Calu3 (cell line): ENCODE data around the gene CTXND1. TPM values are rescaled to one million over a fixed set of nuclear protein-coding genes. Genes with fewer than 3 reads are reported as not detected.
A peak's percentile ranks its signal among the peaks of the same experiment; 100 is the strongest.

Experiments
- BruUV-seq: library from RNA; stranded (reverse); fragments of 400-500 nt; replicated peaks from 2 replicates; lab custom pipeline; 2021; lab: Mats Ljungman, UMichigan
- CTCF ChIA-PET: fragments of 300-600 bp; sonication (Branson Sonifier 250); formaldehyde crosslinking; loops from one replicate; lab custom pipeline; 2022; ENCODE audit warnings: antibody characterized with exemption; lab: Charles Lee
- DNase-seq: peaks from one replicate; pipeline ENCODE4 v3.0.0; 2022
- H3K27ac Mint-ChIP-seq: one replicate; pipeline ENCODE4 v1.8.0; 2022; ENCODE audit warnings: mixed read lengths; ENCODE audit not compliant: unreplicated experiment
- H3K27me3 Mint-ChIP-seq: one replicate; pipeline ENCODE4 v1.8.0; 2022; ENCODE audit warnings: mixed read lengths; ENCODE audit not compliant: unreplicated experiment
- H3K36me3 Mint-ChIP-seq: one replicate; pipeline ENCODE4 v1.8.0; 2022; ENCODE audit warnings: mild to moderate bottlenecking, moderate library complexity, mixed read lengths; ENCODE audit not compliant: insufficient read depth, unreplicated experiment
- H3K4me1 Mint-ChIP-seq: one replicate; pipeline ENCODE4 v1.8.0; 2022; ENCODE audit warnings: mild to moderate bottlenecking, low read depth, mixed read lengths; ENCODE audit not compliant: unreplicated experiment
- H3K4me3 Mint-ChIP-seq: one replicate; pipeline ENCODE4 v1.8.0; 2022; ENCODE audit warnings: mild to moderate bottlenecking, low read depth, moderate library complexity, mixed read lengths; ENCODE audit not compliant: unreplicated experiment
- H3K9me3 Mint-ChIP-seq: one replicate; pipeline ENCODE4 v1.8.0; 2022; ENCODE audit warnings: low read depth, mixed read lengths; ENCODE audit not compliant: unreplicated experiment
- CTCF ChIP-seq: fragments of 200-600 bp; IDR thresholded peaks from one replicate; pipeline ENCODE4 v1.8.0; 2022; ENCODE audit warnings: antibody characterized with exemption; ENCODE audit not compliant: unreplicated experiment
- intact Hi-C: fragments of 100-400 bp; cut with micrococcal nuclease; formaldehyde crosslinking; loops from one replicate; pipeline ENCODE4 v1.10.0; 2022; ENCODE audit not compliant: unreplicated experiment
- total RNA-seq: library from RNA; stranded (reverse); gene quantifications from 2 replicates; pipeline ENCODE4 v1.2.3, GENCODE V29; 2022

Gene CTXND1
- total RNA-seq, 1 experiment from 2014 or later: not detected

DNA sequence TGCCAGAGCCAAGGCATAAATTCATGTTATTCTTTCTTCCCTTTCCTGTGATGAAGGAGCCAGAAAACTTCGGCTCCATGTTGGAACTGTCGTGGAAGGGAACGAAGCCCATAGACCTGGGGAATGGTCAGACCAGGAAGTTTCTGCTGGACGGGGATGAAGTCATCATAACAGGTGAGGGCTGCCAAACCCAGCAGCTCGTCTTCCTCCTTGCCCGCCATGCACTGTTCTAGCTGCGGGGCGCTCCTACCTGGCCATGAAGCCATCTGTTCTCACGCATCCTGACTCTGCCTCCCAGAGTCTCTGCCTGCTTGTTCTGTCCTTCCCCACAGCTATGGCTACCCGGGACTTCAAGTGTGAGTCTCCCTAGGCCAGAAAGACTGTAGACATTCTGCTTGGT is 71.0 kb downstream of the CTXND1 start:
- H3K27ac Mint-ChIP-seq: no peak overlapping the region
- no peaks in the 10 kb centered on the region for H3K27me3 Mint-ChIP-seq
- CTCF ChIA-PET: no interaction called here
- no peak for TF ChIP-seq CTCF
- intact Hi-C loops: no loop called here
- H3K9me3 Mint-ChIP-seq: no peaks in the 10 kb centered on the region
- BruUV-seq: no TSS peak
- H3K4me3 Mint-ChIP-seq: no peak overlapping the region
- no peaks in the 10 kb centered on the region for H3K36me3 Mint-ChIP-seq
- H3K4me1 Mint-ChIP-seq: no peaks in the 10 kb centered on the region
- DNase-seq: no peak

GRCh38 chr15:80180468-80180867 is 71.5 kb downstream of the CTXND1 start:
- Mint-ChIP-seq H3K36me3 (no peaks in the 10 kb centered on the region), H3K4me3 (no peak overlapping the region), H3K9me3 (no peaks in the 10 kb centered on the region), H3K27me3 (no peaks in the 10 kb centered on the region), H3K27ac (no peak overlapping the region), H3K4me1 (no peaks in the 10 kb centered on the region)
- no peak for DNase-seq
- CTCF ChIA-PET: no interaction called here
- no TSS peak for BruUV-seq
- no peak for TF ChIP-seq CTCF
- intact Hi-C loops: no loop called here

- intact Hi-C loops: loop anchor here (5.0 to 10.0 kb wide), 3 partner anchors 285 to 835 kb away; partner anchors contain the start of gene MTHFS
- no peak overlapping the region for H3K4me3 Mint-ChIP-seq
- no peaks in the 10 kb centered on the region for H3K4me1 Mint-ChIP-seq
- no peak for TF ChIP-seq CTCF
- no peak overlapping the region for H3K27ac Mint-ChIP-seq
- no TSS peak for BruUV-seq
- H3K9me3 Mint-ChIP-seq: no peaks in the 10 kb centered on the region
- DNase-seq: no peak
- CTCF ChIA-PET: no interaction called here
- H3K27me3 Mint-ChIP-seq: no peaks in the 10 kb centered on the region
- no peaks in the 10 kb centered on the region for H3K36me3 Mint-ChIP-seq
These were observed 72.1 kb downstream of the CTXND1 start for GRCh38 chr15:80179935-80180334.

GRCh38 chr15:80179025-80179759 is 72.8 kb downstream of the CTXND1 start:
- DNase-seq: peak; percentile 32
- BruUV-seq: no TSS peak
- Mint-ChIP-seq H3K9me3 (no peaks in the 10 kb centered on the region), H3K4me3 (no peak overlapping the region), H3K36me3 (no peaks in the 10 kb centered on the region), H3K4me1 (no peaks in the 10 kb centered on the region), H3K27me3 (no peaks in the 10 kb centered on the region), H3K27ac (no peak overlapping the region)
- intact Hi-C loops: loop anchor here (5.0 to 10.0 kb wide), 3 partner anchors 284 to 834 kb away; partner anchors contain the start of gene MTHFS
- no peak for TF ChIP-seq CTCF
- CTCF ChIA-PET: interaction anchor here (0.6 kb wide), 1 partner anchor 19 kb away, joined by 4 read pairs; no protein-coding TSS in a partner anchor
